ENCODE results near the gene CAMK2D. TPM values are rescaled to one million over a fixed set of nuclear protein-coding genes. Genes with fewer than 3 reads are reported as not detected.

Gene CAMK2D
- total and polyA plus RNA-seq, 10 donors, result 5.9 to 44.2 (median 33.3) TPM

DNA sequence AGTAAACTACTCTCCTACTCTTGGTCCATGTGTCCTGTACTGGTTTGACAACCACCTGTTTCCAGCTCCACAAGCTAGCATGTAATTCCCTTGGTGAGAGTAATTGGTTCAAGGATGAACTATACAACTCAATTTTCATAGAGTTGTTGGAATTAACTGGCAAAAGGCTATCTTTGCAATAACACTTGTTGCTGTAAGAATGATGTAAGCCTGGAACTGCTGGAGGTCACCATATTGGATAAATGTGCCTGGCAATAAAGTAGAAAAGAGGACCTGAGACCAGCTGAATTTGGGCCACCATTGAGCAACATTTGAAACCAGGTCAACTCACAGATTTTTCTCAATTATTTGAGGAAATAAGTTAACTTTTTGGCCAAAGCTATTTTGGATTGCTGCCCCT is 175.5 kb downstream of the CAMK2D start:
- no peaks in the 10 kb centered on the region for H3K9me3 ChIP-seq
- intact Hi-C loops (cut with DNase I; ENCODE audit: low total_unique reads), result no loop called here
- no peak for DNase-seq
- no peaks in the 10 kb centered on the region for H3K27me3 ChIP-seq (replicated peaks in 1 of 7)
- TF ChIP-seq POLR2AphosphoS5 (IDR thresholded peaks at IDR 0.05) (no peak), CTCF (IDR thresholded peaks at IDR 0.05 in 8 of 11, conservative IDR thresholded peaks at IDR 0.05 in 3 of 11) (no peak), POLR2A (IDR thresholded peaks at IDR 0.05) (no peak)
- no peak overlapping the region for H3K4me3 ChIP-seq
- no peaks in the 10 kb centered on the region for H3K36me3 ChIP-seq
- peaks cover 0 to 36% (median 0%) of the 10 kb centered on the region in 6 donors for H3K4me1 ChIP-seq
- no peak overlapping the region for H3K27ac ChIP-seq

- H3K36me3 ChIP-seq, result no peaks in the 10 kb centered on the region
- intact Hi-C loops (cut with DNase I; ENCODE audit: low total_unique reads), result no loop called here
- DNase-seq, result no peak
- H3K9me3 ChIP-seq, result no peaks in the 10 kb centered on the region
- no peak for TF ChIP-seq CTCF (IDR thresholded peaks at IDR 0.05 in 8 of 11, conservative IDR thresholded peaks at IDR 0.05 in 3 of 11)
- TF ChIP-seq POLR2A (IDR thresholded peaks at IDR 0.05), result no peak
- TF ChIP-seq POLR2AphosphoS5 (IDR thresholded peaks at IDR 0.05), result no peak
- no peak overlapping the region for H3K4me3 ChIP-seq
- WGBS, 5 donors, result 78 to 87% (median 83%) methylated on average over 4 of the region's 4 CpGs
- H3K4me1 ChIP-seq, result peaks cover 0 to 47% (median 0%) of the 10 kb centered on the region in 6 donors
- no peak overlapping the region for H3K27ac ChIP-seq
- H3K27me3 ChIP-seq (replicated peaks in 1 of 7), result no peaks in the 10 kb centered on the region
These were observed 177.0 kb downstream of the CAMK2D start for GRCh38 chr4:113584407-113585150.

GRCh38 chr4:113582737-113583136 is 178.8 kb downstream of the CAMK2D start:
- H3K27ac ChIP-seq, result no peak overlapping the region
- H3K36me3 ChIP-seq, result no peaks in the 10 kb centered on the region
- TF ChIP-seq POLR2A (IDR thresholded peaks at IDR 0.05) (no peak), POLR2AphosphoS5 (IDR thresholded peaks at IDR 0.05) (no peak), CTCF (IDR thresholded peaks at IDR 0.05 in 8 of 11, conservative IDR thresholded peaks at IDR 0.05 in 3 of 11) (no peak)
- peaks cover 0 to 38% (median 0%) of the 10 kb centered on the region in 6 donors for H3K4me1 ChIP-seq
- no peaks in the 10 kb centered on the region for H3K9me3 ChIP-seq
- no peaks in the 10 kb centered on the region for H3K27me3 ChIP-seq (replicated peaks in 1 of 7)
- no peak for DNase-seq
- WGBS, 5 donors, result 68 to 84% (median 81%) methylated on average over 4 of the region's 4 CpGs
- no peak overlapping the region for H3K4me3 ChIP-seq
- intact Hi-C loops (cut with DNase I; ENCODE audit: low total_unique reads), result no loop called here

GRCh38 chr4:113579360-113579759 is 182.2 kb downstream of the CAMK2D start:
- no peaks in the 10 kb centered on the region for H3K27me3 ChIP-seq (replicated peaks in 1 of 7)
- no peak for TF ChIP-seq POLR2A (IDR thresholded peaks at IDR 0.05)
- no peak for TF ChIP-seq POLR2AphosphoS5 (IDR thresholded peaks at IDR 0.05)
- TF ChIP-seq CTCF (IDR thresholded peaks at IDR 0.05 in 8 of 11, conservative IDR thresholded peaks at IDR 0.05 in 3 of 11), result no peak
- peaks cover 0 to 59% (median 18%) of the 10 kb centered on the region in 6 donors for H3K4me1 ChIP-seq
- 78 to 91% (median 86%) methylated on average over 1 of the region's 1 CpG for WGBS, 5 donors
- intact Hi-C loops (cut with DNase I; ENCODE audit: low total_unique reads), result no loop called here
- no peak for DNase-seq
- H3K36me3 ChIP-seq, result no peaks in the 10 kb centered on the region
- no peaks in the 10 kb centered on the region for H3K9me3 ChIP-seq
- H3K27ac ChIP-seq, result no peak overlapping the region
- H3K4me3 ChIP-seq, result no peak overlapping the region
